A549 treated with CpdA at 1 μM for 4 hours (cell line): Measurements from ENCODE around the gene OR51A4. TPM values are rescaled to one million over a fixed set of nuclear protein-coding genes. Genes with fewer than 3 reads are reported as not detected.

Experiments used
- total RNA-seq: library from RNA; stranded (reverse); fragments of 200-300 nt; extraction: Qiagen RNA extraction; gene quantifications from 5 replicates; pipeline ENCODE4 v1.2.3, GENCODE V29; 2022; ENCODE audit warnings: low read depth

The OR51A4 gene, protein sequence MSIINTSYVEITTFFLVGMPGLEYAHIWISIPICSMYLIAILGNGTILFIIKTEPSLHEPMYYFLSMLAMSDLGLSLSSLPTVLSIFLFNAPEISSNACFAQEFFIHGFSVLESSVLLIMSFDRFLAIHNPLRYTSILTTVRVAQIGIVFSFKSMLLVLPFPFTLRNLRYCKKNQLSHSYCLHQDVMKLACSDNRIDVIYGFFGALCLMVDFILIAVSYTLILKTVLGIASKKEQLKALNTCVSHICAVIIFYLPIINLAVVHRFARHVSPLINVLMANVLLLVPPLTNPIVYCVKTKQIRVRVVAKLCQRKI
- total RNA-seq = not detected in 5 replicates

DNA sequence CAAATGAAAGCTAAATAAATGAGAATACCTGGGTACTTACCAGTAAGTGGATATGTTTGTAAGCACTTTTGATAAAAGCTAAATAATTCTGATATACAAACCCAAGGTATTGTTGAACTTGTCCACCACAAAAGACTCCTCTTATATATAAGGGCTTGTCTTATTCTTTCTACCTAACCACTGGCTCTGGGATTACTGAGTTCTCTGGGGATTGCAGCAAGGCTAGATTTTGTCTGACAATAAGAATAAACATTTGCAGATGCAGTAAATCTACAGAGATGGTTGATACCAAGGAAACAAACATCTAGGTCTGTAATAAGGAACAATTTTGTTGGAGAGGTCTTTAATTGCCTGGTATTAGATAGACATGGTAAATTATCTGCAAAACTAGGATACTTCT lies at the start of gene OR51A4:
Gene OR51A4, minus strand, starts transcription at position 101 of the 400 bp plus-strand sequence. CDS start 505 bp downstream, outside the sequence.

DNA sequence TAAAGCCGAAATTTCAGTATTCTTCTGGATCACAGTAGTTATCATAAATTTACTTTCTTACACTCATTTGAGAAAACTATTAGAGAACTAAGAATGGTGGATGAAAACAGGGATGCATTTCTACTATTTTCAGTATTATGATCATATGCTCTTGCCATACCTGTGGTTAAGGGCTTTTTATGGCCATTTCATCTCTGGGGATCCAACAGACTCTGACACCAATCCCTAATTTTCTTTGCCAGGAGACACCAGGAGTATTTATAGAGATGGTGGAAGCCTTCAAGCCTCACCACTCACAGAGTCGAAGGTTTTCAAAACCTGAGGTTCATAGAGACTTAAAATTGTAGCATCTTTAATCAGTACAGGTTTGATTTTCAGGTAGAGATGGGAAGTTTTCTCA lies 47.1 kb upstream of the OR51A4 start, which contains the start of gene OR51L1:
Gene OR51L1, plus strand, starts transcription at position 301 of the 400 bp plus-strand sequence. CDS start 4,132 bp downstream, outside the sequence.

DNA sequence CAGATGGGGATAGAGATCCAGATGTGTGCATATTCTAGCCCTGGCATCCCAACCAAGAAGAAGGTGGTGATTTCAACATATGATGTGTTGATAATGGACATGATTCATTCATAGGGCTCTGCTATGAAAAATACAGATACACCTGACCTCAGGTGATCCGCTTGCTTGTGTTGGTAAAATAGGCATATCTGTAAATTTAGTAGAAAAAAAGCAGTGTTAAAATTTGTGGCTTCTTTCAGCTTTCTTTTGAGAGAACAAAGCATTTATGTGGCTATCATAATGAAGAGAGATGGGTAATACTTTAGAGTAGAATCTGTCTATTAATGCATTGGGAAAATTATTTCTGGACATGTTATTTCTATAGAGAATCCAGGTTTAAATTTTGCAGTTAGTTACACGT lies 8.2 kb upstream of the OR51A4 start, which contains the start of gene OR51A2:
Gene OR51A2, minus strand, starts transcription at position 101 of the 400 bp plus-strand sequence. Its CDS starts 0 bp downstream, at position 101.

DNA sequence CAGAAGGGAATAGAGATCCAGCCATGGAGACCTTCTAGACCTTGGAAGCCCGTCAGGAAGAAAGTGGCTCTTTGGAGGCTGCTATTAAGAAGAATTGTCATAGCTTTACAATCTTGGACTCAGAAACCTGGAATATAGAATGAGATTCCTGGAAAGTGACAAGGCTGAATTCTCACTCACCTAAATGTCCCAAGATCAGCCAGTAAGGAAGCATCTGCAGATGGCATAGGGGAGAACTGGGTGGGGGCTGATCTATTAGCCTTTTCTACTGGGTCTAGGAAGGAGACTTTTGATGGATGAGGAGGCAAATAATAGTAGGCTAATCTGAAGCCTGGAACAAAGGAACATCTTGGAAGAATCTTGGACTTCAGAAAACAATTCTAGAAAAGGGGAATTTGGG lies 23.2 kb downstream of the OR51A4 start, which contains the start of gene OR51G1:
Gene OR51G1, minus strand, starts transcription at position 101 of the 400 bp plus-strand sequence. Its CDS starts 0 bp downstream, at position 101.

DNA sequence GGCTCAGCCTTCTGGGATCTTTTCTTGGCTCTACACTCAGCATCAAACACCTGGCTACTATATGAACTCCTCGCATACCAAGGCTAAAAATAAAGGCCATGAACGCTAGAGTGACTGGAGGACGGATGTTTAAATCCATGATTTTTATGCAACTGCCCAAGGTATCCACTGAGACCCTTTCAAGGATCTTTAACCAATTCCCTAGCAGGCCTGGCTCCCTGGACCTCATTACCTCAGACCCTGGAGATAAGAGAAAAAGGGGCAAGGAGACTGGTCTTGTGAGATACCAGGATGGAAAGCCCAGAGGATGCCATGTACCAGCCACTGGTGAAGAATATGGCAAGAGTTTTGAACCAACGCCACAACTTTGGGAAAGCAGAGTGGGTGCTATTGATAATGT lies 28.2 kb downstream of the OR51A4 start, which contains the start of gene OR51G2:
Gene OR51G2, minus strand, starts transcription at position 101 of the 400 bp plus-strand sequence. CDS start 3,687 bp downstream, outside the sequence.

DNA sequence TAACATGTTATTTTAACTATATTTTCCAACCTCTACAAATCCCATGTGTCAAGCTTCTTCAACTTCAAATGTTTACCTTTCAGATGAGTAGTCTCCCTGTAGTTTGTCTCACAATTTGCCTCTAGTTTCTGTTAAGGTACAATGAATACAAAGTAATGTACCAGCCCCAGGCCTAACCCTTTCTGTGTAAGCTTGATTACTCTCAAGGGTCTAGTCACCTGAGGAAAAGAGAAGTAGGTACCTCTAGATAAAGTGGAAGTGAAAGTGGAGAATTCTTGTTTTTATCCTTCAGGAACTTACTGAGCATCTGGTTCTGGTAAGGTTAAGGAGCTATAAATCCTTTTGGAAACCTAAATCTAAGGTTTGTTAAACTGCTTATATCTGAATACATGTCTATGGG lies 43.9 kb downstream of the OR51A4 start, which contains the start of gene OR51A7:
Gene OR51A7, plus strand, starts transcription at position 300 of the 400 bp plus-strand sequence. CDS start 3,587 bp downstream, outside the sequence.

Other genes with a start within 250 kb of the OR51A4 start
- 0.02 to 0.14 TPM in 2 of 5 replicates, not detected in the others for gene OR51E2, start 249.8 kb downstream of the OR51A4 start, total RNA-seq
- gene MMP26, start 242.8 kb downstream of the OR51A4 start, total RNA-seq = not detected in 5 replicates
- not detected in 5 replicates for gene OR51F1, start 177.7 kb downstream of the OR51A4 start, total RNA-seq
- not detected in 5 replicates for gene OR52R1, start 143.2 kb downstream of the OR51A4 start, total RNA-seq
- gene OR51F2, start 126.3 kb downstream of the OR51A4 start, total RNA-seq = not detected in 5 replicates
- not detected in 5 replicates for gene OR51S1, start 98.4 kb downstream of the OR51A4 start, total RNA-seq
- gene OR51T1, start 65.7 kb downstream of the OR51A4 start, total RNA-seq = not detected in 5 replicates
- gene OR51A7, start 43.8 kb downstream of the OR51A4 start, total RNA-seq = not detected in 5 replicates
- gene OR51G2, start 28.3 kb downstream of the OR51A4 start, total RNA-seq = not detected in 5 replicates
- not detected in 5 replicates for gene OR51G1, start 23.3 kb downstream of the OR51A4 start, total RNA-seq
- gene OR51A2, start 8.1 kb upstream of the OR51A4 start, total RNA-seq = not detected in 5 replicates
- gene OR51L1, start 47.2 kb upstream of the OR51A4 start, total RNA-seq = not detected in 5 replicates
- gene OR52J3, start 98.9 kb upstream of the OR51A4 start, total RNA-seq = not detected in 5 replicates
- gene OR52E2, start 112.0 kb upstream of the OR51A4 start, total RNA-seq = not detected in 5 replicates
- gene OR52E1, start 122.0 kb upstream of the OR51A4 start, total RNA-seq = not detected in 5 replicates
- not detected in 5 replicates for gene OR52A5, start 190.8 kb upstream of the OR51A4 start, total RNA-seq
- gene OR52A1, start 207.2 kb upstream of the OR51A4 start, total RNA-seq = not detected in 5 replicates